Liver (tissue), 3 donors: Measurements from ENCODE around the gene CEP57.

Source experiments
- HNF4A ChIP-seq, 2 donors: conservative IDR thresholded peaks; 2 replicates each; pipeline ENCODE4 v1.6.1; 2016; ENCODE audit warnings: antibody characterized with exemption in 2 of 2, mild to moderate bottlenecking in 2 of 2
- RAD21 ChIP-seq, 2 donors: IDR thresholded peaks; 2 replicates each; pipeline ENCODE4 v1.6.1; 2016; ENCODE audit warnings: antibody characterized with exemption in 2 of 2, mild to moderate bottlenecking in 2 of 2
- TAF1 ChIP-seq: conservative IDR thresholded peaks from 2 replicates; pipeline ENCODE4 v1.6.1; 2016; ENCODE audit warnings: antibody characterized with exemption, mild to moderate bottlenecking
- TF ChIP-seq, protein P1 (sequence below): fragments of 150-350 bp; IDR thresholded peaks from 2 replicates; pipeline ENCODE4 v1.5.1; 2017; ENCODE audit warnings: improper control_type of control experiment, low read depth, low read length; ENCODE audit not compliant: missing input control
- TF ChIP-seq, protein P2 (sequence below): IDR thresholded peaks from 2 replicates; pipeline ENCODE4 v1.6.1; 2016; ENCODE audit warnings: antibody characterized with exemption, mild to moderate bottlenecking
- TF ChIP-seq, protein P3 (sequence below): IDR thresholded peaks from 2 replicates; pipeline ENCODE4 v1.6.1; 2016; ENCODE audit warnings: antibody characterized with exemption
- donor health status: healthy.
- donor health status: healthy.

DNA sequence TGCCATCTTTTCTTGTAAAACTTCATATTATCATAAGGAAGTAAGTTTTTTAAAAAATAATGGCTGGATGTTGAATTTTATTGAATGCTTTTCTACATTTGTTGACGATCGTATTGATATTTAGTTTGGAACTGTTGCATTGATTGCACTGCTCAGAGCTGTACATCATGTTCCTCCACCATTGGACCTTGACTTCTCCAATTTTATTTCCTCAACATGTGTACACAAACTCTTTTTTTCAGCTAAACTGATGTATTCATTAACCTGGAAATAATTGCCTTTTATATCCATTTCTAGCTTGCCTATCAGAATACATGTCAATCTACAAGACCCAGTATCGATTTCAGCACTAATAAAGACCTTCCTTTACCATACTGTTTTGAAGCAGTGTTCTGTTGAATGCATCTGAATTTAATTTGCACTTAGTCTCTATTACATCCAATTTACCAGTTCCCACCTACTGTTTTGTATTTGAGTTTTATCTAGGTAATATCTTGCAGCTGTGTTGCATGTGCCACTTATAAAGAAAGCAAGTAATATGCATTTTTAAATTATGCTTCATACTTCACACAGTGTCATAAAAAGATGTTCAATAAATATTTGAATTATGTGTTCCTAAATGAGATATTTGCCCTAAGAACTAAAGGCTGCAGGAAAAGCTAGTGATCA, 5.5 kb downstream of the CEP57 start:
- TF ChIP-seq, protein P1, sequence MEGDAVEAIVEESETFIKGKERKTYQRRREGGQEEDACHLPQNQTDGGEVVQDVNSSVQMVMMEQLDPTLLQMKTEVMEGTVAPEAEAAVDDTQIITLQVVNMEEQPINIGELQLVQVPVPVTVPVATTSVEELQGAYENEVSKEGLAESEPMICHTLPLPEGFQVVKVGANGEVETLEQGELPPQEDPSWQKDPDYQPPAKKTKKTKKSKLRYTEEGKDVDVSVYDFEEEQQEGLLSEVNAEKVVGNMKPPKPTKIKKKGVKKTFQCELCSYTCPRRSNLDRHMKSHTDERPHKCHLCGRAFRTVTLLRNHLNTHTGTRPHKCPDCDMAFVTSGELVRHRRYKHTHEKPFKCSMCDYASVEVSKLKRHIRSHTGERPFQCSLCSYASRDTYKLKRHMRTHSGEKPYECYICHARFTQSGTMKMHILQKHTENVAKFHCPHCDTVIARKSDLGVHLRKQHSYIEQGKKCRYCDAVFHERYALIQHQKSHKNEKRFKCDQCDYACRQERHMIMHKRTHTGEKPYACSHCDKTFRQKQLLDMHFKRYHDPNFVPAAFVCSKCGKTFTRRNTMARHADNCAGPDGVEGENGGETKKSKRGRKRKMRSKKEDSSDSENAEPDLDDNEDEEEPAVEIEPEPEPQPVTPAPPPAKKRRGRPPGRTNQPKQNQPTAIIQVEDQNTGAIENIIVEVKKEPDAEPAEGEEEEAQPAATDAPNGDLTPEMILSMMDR: no peak
- TF ChIP-seq, protein P2, sequence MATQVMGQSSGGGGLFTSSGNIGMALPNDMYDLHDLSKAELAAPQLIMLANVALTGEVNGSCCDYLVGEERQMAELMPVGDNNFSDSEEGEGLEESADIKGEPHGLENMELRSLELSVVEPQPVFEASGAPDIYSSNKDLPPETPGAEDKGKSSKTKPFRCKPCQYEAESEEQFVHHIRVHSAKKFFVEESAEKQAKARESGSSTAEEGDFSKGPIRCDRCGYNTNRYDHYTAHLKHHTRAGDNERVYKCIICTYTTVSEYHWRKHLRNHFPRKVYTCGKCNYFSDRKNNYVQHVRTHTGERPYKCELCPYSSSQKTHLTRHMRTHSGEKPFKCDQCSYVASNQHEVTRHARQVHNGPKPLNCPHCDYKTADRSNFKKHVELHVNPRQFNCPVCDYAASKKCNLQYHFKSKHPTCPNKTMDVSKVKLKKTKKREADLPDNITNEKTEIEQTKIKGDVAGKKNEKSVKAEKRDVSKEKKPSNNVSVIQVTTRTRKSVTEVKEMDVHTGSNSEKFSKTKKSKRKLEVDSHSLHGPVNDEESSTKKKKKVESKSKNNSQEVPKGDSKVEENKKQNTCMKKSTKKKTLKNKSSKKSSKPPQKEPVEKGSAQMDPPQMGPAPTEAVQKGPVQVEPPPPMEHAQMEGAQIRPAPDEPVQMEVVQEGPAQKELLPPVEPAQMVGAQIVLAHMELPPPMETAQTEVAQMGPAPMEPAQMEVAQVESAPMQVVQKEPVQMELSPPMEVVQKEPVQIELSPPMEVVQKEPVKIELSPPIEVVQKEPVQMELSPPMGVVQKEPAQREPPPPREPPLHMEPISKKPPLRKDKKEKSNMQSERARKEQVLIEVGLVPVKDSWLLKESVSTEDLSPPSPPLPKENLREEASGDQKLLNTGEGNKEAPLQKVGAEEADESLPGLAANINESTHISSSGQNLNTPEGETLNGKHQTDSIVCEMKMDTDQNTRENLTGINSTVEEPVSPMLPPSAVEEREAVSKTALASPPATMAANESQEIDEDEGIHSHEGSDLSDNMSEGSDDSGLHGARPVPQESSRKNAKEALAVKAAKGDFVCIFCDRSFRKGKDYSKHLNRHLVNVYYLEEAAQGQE: peak; percentile 70
- TF ChIP-seq, protein P3, sequence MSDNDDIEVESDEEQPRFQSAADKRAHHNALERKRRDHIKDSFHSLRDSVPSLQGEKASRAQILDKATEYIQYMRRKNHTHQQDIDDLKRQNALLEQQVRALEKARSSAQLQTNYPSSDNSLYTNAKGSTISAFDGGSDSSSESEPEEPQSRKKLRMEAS: peak; percentile 77
- TF ChIP-seq TAF1: no peak
- peak; percentile 94 to 98 for TF ChIP-seq HNF4A (conservative IDR thresholded peaks at IDR 0.05)
- TF ChIP-seq RAD21 (IDR thresholded peaks at IDR 0.05): peak in 1 of 2 donors; percentile 13
